Fibroblast of lung (primary cell): Measurements from ENCODE around the gene PCSK2.

Experiments
- CTCF ChIP-seq, 2 donors: IDR thresholded peaks in 1 of 2; conservative IDR thresholded peaks in 1 of 2; 1 replicate in 1 of 2; 2 replicates in 1 of 2; pipeline ENCODE4 v1.5.1; 2011 to 2012; ENCODE audit warnings: low read length in 2 of 2, control low read depth in 1 of 2, inconsistent platforms in 1 of 2, low read depth in 1 of 2, mild to moderate bottlenecking in 1 of 2
- EZH2 ChIP-seq: IDR thresholded peaks from 2 replicates; pipeline ENCODE4 v1.5.1; 2012; ENCODE audit warnings: low read length, control low read depth, mild to moderate bottlenecking; ENCODE audit errors: missing control alignments

GRCh38 chr20:17248224-17248623, 21.4 kb downstream of the PCSK2 start:
- no peak for TF ChIP-seq CTCF (conservative IDR thresholded peaks at IDR 0.05 in 1 of 2, IDR thresholded peaks at IDR 0.05 in 1 of 2; ENCODE audit: low read depth in 1 of 2, low read length in 2 of 2)
- no peak for TF ChIP-seq EZH2
